HepG2 (cell line): Measurements from ENCODE around the gene S100A8.

Source experiments
- CREB1 ChIP-seq, 2 experiments: fragments of 450-650 bp in 1 of 2; IDR thresholded peaks; 2 replicates each; pipeline ENCODE4 v1.6.1; 2016 to 2017; ENCODE audit warnings: control low read depth in 1 of 2, mild to moderate bottlenecking in 1 of 2, missing compliant biosample characterization in 1 of 2, missing genetic modification characterization in 1 of 2
- CTCF ChIP-seq: sonication (generic); formaldehyde crosslinking; IDR thresholded peaks from 2 replicates; pipeline ENCODE4 v1.5.0; 2020; ENCODE audit warnings: mild to moderate bottlenecking, missing genetic modification reagents, moderate library complexity
- HIVEP1 ChIP-seq: sonication (generic); formaldehyde crosslinking; IDR thresholded peaks from 2 replicates; pipeline ENCODE4 v1.4.0; 2020; ENCODE audit warnings: mild to moderate bottlenecking, missing genetic modification reagents
- HNRNPLL ChIP-seq: fragments of 200-400 bp; formaldehyde crosslinking; IDR thresholded peaks from 2 replicates; pipeline ENCODE4 v1.6.1; 2017; ENCODE audit warnings: mild to moderate bottlenecking, low read depth, low read length; ENCODE audit not compliant: poor library complexity, severe bottlenecking
- MXI1 ChIP-seq: IDR thresholded peaks from 3 replicates; pipeline ENCODE4 v1.6.1; 2012; ENCODE audit warnings: low read depth, low read length, inconsistent platforms, borderline replicate concordance
- POLR2A ChIP-seq, 2 experiments: IDR thresholded peaks; 2 replicates each; pipeline ENCODE4 v1.6.1; 2011; ENCODE audit warnings: low read depth in 2 of 2, low read length in 2 of 2, mild to moderate bottlenecking in 1 of 2, moderate library complexity in 1 of 2; ENCODE audit not compliant: insufficient read depth in 1 of 2
- SPEN ChIP-seq: sonication (generic); formaldehyde crosslinking; IDR thresholded peaks from 2 replicates; pipeline ENCODE4 v1.5.1; 2020; ENCODE audit warnings: low read depth, mild to moderate bottlenecking, missing genetic modification reagents
- TARDBP ChIP-seq: sonication (generic); formaldehyde crosslinking; IDR thresholded peaks from 2 replicates; pipeline ENCODE4 v1.8.0; 2022; ENCODE audit warnings: mild to moderate bottlenecking, missing genetic modification reagents

GRCh38 chr1:153430561-153430960 lies 39.7 kb upstream of the S100A8 start:
- TF ChIP-seq CTCF, result no peak
- no peak for TF ChIP-seq POLR2A (IDR thresholded peaks at IDR 0.05; ENCODE audit: insufficient read depth in 1 of 2, low read depth in 2 of 2, low read length in 2 of 2)
- TF ChIP-seq SPEN, result no peak
- TF ChIP-seq MXI1, result no peak
- no peak for TF ChIP-seq TARDBP (CRISPR knock-in tag)
- TF ChIP-seq CREB1 (IDR thresholded peaks at IDR 0.05), result no peak
- TF ChIP-seq CREB1 (CRISPR knock-in tag; IDR thresholded peaks at IDR 0.05), result no peak
- TF ChIP-seq HIVEP1, result no peak
- no peak for TF ChIP-seq HNRNPLL
